GM21360 (cell line): ENCODE data around the gene EFCAB8.

Source experiments
- ATAC-seq: cut with Tn5 transposase; IDR thresholded peaks from one replicate; pipeline ENCODE4 v1.9.1; 2021; ENCODE audit warnings: mild to moderate bottlenecking, moderate library complexity; ENCODE audit not compliant: unreplicated experiment

EFCAB8 gene

DNA sequence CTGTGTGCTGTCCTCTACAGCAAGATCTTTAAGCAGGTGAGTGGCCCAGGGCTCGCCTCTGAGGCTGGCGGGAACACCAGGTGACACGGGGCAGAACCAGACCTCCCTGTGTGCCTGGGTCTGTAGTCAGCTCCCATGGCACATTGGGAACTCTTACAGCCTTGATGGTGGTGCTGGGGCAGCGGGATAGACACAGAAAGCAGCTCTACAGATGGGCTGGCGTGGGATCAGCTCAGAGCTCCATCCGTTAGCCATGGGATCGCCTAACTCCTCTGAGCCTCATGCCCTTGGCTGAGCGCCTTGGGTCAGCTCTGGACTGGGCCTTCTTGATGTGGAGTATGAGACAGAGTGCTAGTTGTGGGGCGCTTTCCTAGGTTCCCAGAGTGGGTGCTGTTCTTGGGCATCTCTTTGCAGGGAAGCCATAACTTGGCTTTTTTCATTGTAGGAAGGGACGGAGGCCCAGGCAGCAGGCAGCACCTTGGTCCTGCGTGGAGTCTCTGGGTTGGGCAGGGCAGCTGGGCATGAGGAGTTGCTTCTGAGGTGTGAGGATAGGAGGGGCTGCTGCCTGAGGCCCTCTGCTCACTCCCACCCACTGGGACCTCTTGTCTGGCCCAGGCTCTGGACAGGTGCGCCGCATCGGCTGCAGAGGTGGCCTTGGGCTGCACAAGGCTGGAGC, 51.3 kb downstream of the EFCAB8 start:
- no peak for ATAC-seq

DNA sequence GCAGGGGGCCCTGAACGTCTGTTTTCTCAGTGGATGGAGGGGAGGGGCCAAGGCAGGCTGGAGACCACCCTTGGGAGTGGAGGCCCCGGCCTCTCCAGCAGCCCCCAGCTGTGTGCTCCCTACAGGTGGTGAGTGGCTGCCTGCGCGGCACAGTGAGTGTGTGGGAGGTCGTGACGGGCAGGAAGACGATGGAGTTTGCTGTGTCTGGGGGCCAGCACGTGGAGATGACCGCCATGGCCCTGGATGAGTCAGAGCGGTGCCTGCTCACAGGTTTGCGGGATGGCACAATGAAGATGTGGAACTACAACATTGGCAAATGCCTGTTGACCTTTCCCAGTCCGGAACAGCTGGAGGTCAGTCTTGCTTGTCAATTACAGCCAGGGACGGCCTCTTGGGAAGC, 52.6 kb downstream of the EFCAB8 start:
- ATAC-seq: no peak

DNA sequence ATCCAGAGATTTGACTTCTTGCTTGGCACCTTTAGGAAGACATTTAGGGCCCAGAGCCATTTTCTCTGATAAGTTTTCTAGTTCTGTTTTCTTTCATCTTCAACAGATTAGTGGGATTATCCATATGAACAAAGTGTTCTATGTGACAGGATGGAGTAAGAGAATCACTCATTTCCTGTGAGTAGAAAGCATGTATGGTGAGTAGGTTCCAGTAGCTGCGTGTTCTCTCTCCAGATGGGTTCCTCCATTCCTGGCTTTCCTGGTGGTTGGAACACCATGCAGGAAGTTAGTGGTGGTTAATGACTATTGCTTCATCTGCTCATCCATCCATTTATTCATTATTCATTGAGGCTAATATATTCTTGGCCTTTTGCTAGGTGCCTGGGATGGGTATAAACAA, 54.0 kb downstream of the EFCAB8 start:
- no peak for ATAC-seq

DNA sequence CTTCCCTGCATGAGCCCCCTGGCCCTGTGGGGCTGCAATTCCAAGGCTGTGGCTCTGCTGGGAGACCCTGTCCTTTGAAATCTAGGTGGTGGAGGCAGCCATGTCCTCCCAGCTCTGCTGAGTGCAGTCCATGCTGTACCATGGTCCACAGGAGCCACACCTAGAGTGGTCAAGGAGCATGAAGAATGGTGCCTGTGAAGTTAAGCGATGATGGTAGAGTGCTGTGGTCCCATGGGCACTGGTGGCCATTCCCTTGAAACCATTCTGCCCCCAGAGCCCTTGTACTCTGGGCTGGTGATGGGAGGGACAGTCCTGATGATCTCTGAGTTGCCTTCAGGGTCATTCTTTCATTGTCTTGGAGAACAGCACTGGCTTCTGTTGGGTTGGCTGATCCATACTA, 55.3 kb downstream of the EFCAB8 start:
- no peak for ATAC-seq

DNA sequence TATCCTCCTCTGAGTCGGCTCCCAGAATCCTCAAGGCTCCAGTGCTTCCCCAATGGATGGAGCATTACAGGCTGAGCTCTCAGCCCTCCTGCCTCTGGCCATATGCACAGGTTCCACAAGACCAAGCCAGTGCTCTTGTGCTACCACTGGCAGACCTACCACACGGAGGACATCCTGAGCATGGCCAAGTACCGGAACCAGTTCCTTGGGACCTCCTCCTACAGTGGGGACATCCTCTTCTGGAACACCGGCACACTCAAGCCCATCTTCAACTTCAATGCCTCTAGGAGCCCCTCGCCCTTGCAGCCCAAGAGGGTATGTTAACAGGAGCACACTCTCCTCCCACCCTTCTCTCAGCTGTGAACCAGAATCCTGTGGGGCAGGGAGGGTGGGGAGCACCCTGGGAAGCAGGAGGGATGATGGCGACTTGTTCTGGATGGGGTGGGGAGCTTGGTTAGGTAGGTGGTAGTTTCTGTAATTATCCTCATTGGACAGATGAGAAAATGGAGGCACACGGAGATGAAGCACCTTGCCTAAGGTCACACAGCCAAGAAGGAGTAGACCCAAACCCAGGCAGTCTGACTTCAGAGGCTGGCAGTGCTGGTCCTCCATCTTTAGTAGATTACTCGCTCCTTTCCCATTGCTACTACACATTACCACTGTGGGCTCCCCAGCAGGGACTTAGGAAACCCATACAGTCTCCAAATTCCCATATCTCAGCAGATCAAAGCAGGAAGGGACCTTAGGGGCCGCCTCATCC, 58.6 kb downstream of the EFCAB8 start:
- ATAC-seq: no peak

DNA sequence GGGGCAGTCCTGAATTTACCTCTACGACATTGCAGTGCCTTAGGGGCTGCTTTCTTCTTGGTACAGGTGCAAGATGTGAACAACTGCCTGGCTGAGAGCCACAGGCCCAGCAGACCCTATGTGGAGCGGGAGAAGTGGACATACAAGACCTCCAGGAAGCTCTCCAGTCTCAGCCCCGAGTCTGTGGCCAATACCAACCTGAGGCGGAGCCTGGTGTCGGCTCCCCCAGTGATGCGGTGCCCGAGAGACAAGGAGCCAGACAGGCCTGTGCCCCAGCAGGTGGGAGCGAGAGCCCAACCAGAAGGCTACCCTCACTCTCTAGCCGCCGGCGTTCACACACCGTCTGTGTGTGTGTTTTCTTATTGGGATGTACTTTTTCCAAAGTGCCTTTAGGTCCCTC, 59.6 kb downstream of the EFCAB8 start:
- ATAC-seq: no peak

DNA sequence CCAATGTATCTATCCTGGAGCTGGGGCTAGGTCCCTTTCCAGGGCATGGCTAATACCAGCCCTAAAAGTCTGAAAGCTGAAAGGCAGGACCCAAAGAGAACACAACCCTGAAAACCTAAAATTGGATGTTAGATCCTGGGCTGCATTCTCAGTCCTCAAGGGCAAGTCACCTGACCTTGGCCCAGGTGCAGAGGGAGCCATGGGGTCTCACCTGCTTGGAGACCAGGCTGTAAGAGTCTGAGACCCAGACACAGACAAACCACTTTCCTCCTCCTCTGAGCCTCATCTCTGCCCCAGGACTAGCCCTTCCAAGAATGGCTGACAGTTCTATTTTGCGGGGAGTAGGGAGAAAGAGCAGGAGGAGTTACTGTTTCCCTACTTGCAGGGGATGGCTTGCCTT, 60.0 kb downstream of the EFCAB8 start:
- ATAC-seq: no peak

DNA sequence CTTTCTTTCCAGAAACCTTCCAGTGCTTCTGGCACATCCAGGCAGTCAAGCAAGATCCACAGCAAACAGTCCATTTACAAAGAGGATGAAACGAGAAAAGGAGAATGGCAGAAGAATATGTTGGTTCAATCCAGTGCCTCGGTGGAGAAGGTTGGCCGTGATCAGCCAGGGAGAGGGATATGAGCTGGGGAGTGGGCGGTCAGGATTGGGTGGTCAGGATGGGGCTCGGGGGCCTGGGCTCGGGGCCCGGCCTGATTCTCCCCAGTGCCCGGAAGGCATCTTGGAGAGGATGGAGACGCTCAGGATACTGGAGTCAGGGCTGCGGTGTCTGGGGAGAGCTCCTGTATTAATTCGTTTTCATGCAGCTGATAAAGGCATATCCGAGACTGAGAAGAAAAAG, 61.3 kb downstream of the EFCAB8 start:
- ATAC-seq: no peak

DNA sequence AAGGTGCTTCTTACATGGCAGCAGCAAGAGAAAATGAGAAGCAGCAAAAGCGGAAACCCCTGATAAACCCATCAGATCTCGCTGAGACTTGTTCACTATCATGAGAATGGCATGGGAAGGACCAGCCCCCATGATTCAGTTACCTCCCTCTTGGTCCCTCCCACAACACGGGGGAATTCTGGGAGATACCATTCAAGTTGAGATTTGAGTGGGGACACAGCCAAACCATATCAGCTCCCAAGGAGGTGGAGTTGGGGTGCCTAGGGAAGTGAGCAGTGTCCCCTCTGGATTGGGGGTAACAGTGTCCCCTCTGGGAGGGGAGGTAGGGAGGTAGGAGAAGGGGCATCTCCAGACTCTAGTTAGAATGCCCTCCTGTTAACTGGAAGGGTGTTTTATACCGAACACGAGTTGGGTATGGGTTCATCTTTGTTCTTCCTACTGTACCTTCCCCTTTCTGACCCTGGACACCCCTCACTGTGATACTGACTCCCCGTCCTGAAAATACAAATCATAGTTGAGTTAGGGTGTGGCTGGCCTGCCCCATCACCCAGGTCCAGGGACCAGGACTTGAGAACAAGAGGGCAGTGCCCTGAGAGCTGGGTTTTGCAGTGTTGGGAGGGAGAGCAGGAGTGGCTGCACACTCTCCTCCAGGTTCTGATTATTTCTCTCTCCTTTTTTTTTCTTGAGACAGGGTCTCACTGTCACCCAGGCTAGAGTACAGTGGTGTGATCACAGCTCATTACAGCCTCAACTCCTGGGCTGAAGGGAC, 62.0 kb downstream of the EFCAB8 start:
- ATAC-seq: no peak

DNA sequence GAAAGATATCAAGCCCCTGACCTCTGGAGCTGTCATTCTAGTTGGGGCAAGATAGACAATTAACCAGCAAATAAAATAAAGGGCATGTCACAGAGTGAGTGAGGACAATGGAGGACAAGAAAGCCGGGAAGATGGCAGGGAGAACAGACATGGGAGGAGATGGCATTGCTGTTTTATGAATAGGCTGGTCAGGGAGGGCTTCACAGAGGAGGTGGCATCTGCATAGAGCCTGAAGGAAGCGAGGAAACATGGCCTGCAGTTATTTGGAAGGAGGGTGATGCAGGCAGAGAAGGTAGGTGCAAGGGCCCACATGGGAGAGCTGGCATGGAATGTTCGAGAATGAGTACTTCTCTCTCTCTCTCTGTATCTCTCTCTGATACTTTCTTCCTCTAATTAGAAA, 63.7 kb downstream of the EFCAB8 start:
- no peak for ATAC-seq

DNA sequence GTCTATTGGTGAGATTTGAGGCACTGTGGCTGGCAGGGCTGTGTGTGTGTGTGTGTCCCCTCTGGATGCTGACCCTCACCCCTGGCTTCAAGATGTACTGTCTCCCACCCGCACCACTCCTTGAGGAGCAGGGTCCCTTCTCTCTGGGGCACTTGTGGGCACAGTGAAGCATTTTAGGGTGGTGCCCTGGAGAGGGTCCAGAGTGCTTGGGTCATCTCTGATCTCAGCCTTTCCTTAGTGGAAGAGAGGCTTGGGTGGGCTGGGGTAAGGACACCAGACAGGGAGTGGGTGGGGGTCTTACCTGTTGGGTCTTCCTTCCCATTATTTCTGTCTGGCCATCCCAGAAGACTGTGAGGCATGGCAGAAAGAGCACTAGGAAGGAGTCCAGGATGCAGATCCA, 66.1 kb downstream of the EFCAB8 start:
- ATAC-seq: no peak

DNA sequence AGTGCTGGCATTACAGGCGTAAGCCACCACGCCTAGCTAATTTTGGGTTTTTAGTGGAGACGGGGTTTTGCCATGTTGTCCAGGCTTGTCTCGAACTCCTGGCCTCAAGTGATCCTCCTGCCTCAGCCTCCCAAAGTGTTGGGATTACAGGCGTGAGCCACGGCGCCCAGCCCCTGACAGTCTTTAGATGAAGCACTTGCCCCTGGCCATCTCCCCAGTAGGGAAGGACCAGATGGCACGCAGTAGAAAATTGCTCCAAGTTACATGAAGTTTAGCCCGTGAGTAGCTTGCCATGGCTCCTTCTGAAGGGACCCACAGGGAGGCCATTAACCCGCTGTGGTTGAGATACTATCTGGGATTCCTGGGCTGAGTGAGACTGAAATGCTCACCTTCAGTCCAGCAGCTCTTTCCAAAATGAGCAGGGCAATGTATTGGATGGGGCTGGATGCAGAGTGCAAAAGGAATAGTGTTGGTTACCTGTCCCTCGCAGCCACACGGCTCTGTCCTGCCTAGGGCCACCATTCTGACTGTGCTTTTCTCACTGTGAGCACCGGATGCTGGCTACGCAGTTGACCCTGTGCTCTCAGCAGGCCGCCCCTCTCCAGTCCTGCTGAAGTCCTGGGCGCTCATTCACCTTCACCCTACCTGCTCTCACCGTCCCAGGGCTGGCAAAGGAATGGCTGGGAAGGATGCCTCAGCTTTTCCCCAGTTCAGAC, 66.9 kb downstream of the EFCAB8 start:
- ATAC-seq: no peak

DNA sequence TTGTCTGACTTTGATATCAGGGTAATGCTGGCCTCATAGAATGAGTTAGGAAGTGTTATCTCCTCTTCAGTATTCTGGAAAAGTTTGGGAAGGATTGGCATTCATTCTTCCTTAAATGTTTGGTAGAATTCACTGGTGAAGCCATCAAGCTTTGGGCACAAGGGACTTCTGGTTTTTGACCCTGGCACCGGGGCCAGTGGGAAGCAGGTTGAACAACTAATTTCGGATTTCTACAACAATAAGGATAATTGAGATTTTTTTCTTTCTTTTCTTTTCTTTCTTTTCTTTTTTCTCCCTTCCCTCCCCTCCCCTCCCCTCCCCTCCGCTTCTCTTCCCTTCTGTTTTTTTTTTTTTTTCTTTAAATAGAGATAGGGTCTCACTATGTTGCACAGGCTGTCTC, 70.4 kb downstream of the EFCAB8 start:
- ATAC-seq: no peak

DNA sequence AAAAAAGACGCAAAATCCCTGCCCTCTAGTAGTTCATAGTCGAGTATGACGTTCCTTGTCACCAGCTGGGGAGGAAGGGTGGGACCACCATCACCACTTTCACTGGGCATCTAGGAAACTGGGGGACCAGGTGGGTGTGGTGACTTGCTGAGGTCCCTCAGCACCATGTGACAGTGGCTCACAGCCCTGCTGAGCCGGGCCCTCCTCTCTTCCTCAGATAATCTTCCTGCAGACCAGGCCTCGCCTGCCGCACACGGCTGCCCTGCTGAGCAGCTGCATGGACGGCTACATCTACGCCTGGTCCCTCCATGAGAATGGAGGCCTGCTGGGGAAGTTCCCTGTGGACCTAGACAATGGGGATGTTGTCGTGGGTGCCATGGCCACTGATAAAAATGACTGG, 71.5 kb downstream of the EFCAB8 start:
- ATAC-seq: no peak

DNA sequence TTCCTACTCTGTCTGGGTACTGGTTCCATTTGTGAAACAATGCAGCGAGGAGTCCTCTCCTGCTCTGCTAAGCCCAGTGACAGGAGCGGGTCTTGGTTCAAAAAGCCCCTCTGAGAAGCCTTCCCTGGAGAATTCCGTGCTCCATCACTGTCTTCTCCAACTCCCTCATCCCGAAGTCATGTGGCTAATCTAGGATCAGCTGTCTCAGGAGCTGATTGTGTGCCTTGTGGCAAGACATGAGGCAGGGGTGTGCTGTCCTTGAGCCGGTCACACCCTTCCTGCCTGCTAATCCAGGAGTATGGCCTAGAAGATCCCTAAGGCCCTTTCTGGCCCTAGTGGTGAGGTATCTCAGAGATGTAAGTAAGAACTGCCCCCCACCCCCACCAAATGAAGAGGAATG, 72.0 kb downstream of the EFCAB8 start:
- ATAC-seq: no peak

DNA sequence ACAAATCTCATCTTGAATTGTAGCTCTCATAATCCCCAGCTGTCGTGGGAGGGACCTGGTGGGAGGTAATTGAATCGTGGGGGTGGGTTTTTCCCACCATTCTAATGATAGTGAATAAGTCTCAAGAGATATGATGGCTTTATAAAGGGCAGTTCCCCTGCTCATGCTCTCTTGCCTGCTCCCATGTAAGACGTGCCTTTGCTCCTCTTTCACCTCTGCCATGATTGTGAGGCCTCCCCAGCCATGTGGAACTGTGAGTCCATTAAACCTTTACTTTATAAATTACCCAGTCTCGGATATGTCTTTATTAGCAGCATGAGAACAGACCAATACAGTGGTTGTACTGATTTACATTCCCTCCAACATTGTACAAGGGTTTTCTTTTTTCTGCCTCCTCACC, 75.9 kb downstream of the EFCAB8 start:
- no peak for ATAC-seq

DNA sequence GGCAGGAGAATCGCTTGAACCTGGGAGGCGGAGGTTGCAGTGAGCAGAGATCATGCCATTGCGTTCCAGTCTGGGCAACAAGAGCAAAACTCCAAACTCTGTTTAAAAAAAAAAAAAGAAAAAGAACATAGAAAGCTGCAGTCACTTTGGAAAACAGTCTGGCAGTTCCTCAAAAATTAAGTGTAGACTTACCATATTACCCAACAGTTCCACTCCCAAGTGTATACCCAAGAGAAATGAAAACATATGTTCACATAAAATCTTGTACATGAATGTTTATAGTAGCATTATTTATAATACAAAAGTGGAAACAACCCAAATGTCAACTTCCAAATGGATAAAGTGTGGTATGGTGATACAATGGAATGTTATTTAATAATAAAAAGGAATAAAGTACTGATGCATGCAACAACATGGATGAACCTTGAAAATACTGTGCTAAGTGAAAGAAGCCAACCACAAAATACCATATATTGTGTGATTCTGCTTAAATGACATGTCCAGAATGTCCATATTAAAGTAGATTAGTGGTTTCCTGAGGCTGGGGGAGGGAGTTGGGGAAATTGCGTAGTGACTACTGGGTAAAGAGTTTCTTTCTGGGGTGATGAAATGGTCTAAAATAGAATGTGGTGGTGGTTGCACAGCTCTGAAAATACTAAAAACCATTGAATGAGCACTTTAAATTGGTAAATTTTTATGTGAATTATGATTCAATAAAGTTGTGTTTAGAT, 82.6 kb downstream of the EFCAB8 start:
- no peak for ATAC-seq

DNA sequence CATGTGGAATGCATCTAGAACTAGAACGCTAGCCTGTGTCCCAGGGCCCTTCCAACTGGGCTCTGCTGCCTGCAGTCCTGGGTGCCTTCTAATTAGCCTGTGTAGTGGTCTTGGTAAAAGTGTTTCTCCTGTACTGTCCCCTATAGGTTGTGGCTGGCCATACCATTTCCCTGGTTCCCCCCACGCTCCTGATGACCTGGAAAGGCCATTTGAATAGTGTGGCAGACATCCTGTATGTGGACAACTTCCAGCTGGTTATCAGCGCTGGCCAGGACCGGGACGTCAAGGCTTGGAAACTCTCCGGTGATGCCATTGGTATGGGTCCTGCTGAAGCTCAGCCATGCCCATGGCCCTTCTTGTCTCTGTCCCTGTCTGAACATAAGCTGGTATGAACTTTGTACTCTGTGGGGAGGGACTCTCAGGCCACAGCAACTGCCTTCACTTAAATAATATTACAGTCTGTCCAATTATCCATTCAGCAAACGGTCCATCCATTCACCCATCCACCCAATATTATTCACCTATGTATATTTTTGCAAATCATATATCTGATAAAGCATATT, 84.8 kb downstream of the EFCAB8 start:
- ATAC-seq: no peak

DNA sequence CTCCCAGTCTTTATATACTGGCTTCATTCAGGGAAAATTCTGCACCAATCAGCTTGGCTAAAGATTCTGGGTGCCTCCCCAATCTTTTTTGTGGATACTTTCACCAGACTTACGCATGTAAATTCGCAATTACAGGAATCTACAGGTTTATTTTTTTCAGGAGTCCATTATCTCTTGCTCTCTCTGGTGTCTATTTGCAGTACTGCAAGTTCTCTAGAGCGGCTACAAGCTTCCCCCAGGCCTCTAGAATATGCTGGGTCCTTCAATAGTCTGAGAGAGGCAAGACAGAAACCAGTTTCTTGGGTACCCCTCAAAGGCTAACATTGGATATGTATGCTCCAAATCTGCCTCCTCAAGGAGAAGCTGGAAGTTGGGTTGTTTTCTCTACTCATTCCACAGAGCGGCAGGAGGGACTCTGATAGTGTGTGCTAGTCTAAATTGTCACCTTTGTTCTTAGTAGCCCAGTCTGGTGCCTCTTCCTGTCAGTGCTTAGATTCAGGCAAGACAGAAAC, 87.0 kb downstream of the EFCAB8 start:
- no peak for ATAC-seq

DNA sequence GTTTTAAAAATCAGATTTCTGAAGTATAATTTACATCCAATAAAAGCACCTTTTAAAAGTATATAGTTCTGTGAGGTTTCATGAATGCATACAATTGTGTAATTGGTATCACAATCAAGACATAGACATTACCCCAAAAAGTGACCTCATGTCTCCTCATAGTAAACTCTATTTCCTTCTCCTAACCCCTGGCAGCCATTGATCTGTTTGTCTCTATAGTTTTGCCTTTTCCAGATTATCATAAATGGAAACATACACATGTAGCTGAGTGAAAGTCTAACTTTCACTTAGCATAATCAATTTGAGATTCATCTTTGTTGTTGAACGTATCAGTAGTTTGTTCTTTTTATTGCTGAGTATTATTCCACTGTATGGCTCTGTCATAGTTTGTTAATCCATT, 87.9 kb downstream of the EFCAB8 start:
- ATAC-seq: no peak
